GM18502 (cell line): ENCODE measurements around the gene ZMYM4.

Source experiments
- ATAC-seq: cut with Tn5 transposase; IDR thresholded peaks from one replicate; pipeline ENCODE4 v1.9.1; 2021; ENCODE audit warnings: mild to moderate bottlenecking; ENCODE audit not compliant: unreplicated experiment, poor library complexity

Gene ZMYM4

GRCh38 chr1:35270836-35271235 is 2.3 kb downstream of the ZMYM4 start:
- ATAC-seq = no peak

- no peak for ATAC-seq
Measured at GRCh38 chr1:35274197-35274596, 5.7 kb downstream of the ZMYM4 start.

- ATAC-seq = no peak
Measured at GRCh38 chr1:35278886-35279554, 10.5 kb downstream of the ZMYM4 start.

- no peak for ATAC-seq
Measured at GRCh38 chr1:35279555-35279904, 11.0 kb downstream of the ZMYM4 start.

- ATAC-seq = no peak
Measured at GRCh38 chr1:35280006-35280405, 11.5 kb downstream of the ZMYM4 start.

GRCh38 chr1:35281565-35281964 is 13.1 kb downstream of the ZMYM4 start:
- no peak for ATAC-seq

- no peak for ATAC-seq
Measured at GRCh38 chr1:35282172-35282571, 13.7 kb downstream of the ZMYM4 start.

GRCh38 chr1:35284852-35285251 is 16.3 kb downstream of the ZMYM4 start:
- no peak for ATAC-seq

- ATAC-seq = no peak
Measured at GRCh38 chr1:35285771-35286606, 17.5 kb downstream of the ZMYM4 start.

GRCh38 chr1:35287807-35288640 is 19.5 kb downstream of the ZMYM4 start:
- ATAC-seq = no peak

- ATAC-seq = no peak
Measured at GRCh38 chr1:35288761-35289160, 20.3 kb downstream of the ZMYM4 start.

- ATAC-seq = no peak
Measured at GRCh38 chr1:35290452-35290851, 21.9 kb downstream of the ZMYM4 start.

GRCh38 chr1:35294809-35295208 is 26.3 kb downstream of the ZMYM4 start:
- ATAC-seq = no peak

- no peak for ATAC-seq
Measured at GRCh38 chr1:35297886-35298285, 29.4 kb downstream of the ZMYM4 start.

- no peak for ATAC-seq
Measured at GRCh38 chr1:35298464-35298863, 30.0 kb downstream of the ZMYM4 start.

- ATAC-seq = no peak
Measured at GRCh38 chr1:35300376-35300775, 31.9 kb downstream of the ZMYM4 start.

GRCh38 chr1:35301674-35302392 is 33.3 kb downstream of the ZMYM4 start:
- ATAC-seq = no peak

- ATAC-seq = no peak
Measured at GRCh38 chr1:35305383-35305782, 36.9 kb downstream of the ZMYM4 start.

- ATAC-seq = no peak
Measured at GRCh38 chr1:35315649-35316048, 47.1 kb downstream of the ZMYM4 start.

GRCh38 chr1:35316264-35316663 is 47.8 kb downstream of the ZMYM4 start:
- ATAC-seq = no peak
